ENCODE measurements around the gene ABO. TPM values are rescaled to one million over a fixed set of nuclear protein-coding genes. Genes with fewer than 3 reads are reported as not detected.
A peak's percentile ranks its signal among the peaks of the same experiment; 100 is the strongest.

ABO gene
- total and polyA plus RNA-seq, 4 donors, result 3.9 to 23.0 (median 9.3) TPM

GRCh38 chr9:133306242-133307204, 31.5 kb upstream of the ABO start:
- peaks cover 0 to 2% (median 0%) of the 10 kb centered on the region in 4 donors for H3K9me3 ChIP-seq (ENCODE audit: control insufficient read depth in 4 of 4, insufficient read depth in 3 of 4, low read length in 3 of 4)
- TF ChIP-seq CTCF (IDR thresholded peaks at IDR 0.05; ENCODE audit: control extremely low read depth, extremely low read depth), result no peak
- no peak overlapping the region for H3K9ac ChIP-seq (ENCODE audit: insufficient read depth in 1 of 2, low read length in 2 of 2)
- no peak overlapping the region for H3K27ac ChIP-seq (ENCODE audit: low read depth in 1 of 2, low read length in 1 of 2)
- DNase-seq (peak in 1 of 3 donors; percentile 11), ATAC-seq (ENCODE audit: insufficient read depth, low FRiP score) (no peak)
- H3K36me3 ChIP-seq (ENCODE audit: control insufficient read depth in 4 of 4, insufficient read depth in 4 of 4, low read length in 4 of 4), result no peaks in the 10 kb centered on the region
- H3K4me1 ChIP-seq (ENCODE audit: control insufficient read depth in 5 of 5, insufficient read depth in 5 of 5, low read length in 5 of 5), result no peaks in the 10 kb centered on the region
- WGBS, 2 donors, result 76 to 78% methylated on average over 30 to 31 of the region's 31 CpGs
- H3K27me3 ChIP-seq (ENCODE audit: control insufficient read depth in 3 of 3, insufficient read depth in 3 of 3, low read length in 2 of 3), result peaks cover 0 to 2% (median 0%) of the 10 kb centered on the region in 3 donors
- H3K4me3 ChIP-seq, result no peak overlapping the region

- ATAC-seq (ENCODE audit: insufficient read depth, low FRiP score), result no peak
- no peak overlapping the region for H3K4me3 ChIP-seq
- TF ChIP-seq CTCF (IDR thresholded peaks at IDR 0.05; ENCODE audit: control extremely low read depth, extremely low read depth), result no peak
- 77 to 88% methylated on average over 19 to 23 of the region's 23 CpGs for WGBS, 2 donors
- H3K27me3 ChIP-seq (ENCODE audit: control insufficient read depth in 3 of 3, insufficient read depth in 3 of 3, low read length in 2 of 3), result peaks cover 0 to 2% (median 0%) of the 10 kb centered on the region in 3 donors
- H3K9ac ChIP-seq (ENCODE audit: insufficient read depth in 1 of 2, low read length in 2 of 2), result no peak overlapping the region
- H3K27ac ChIP-seq (ENCODE audit: low read depth in 1 of 2, low read length in 1 of 2), result no peak overlapping the region
- no peak for DNase-seq
- peaks cover 0 to 2% (median 0%) of the 10 kb centered on the region in 4 donors for H3K9me3 ChIP-seq (ENCODE audit: control insufficient read depth in 4 of 4, insufficient read depth in 3 of 4, low read length in 3 of 4)
- H3K4me1 ChIP-seq (ENCODE audit: control insufficient read depth in 5 of 5, insufficient read depth in 5 of 5, low read length in 5 of 5), result no peaks in the 10 kb centered on the region
- no peaks in the 10 kb centered on the region for H3K36me3 ChIP-seq (ENCODE audit: control insufficient read depth in 4 of 4, insufficient read depth in 4 of 4, low read length in 4 of 4)
These were observed 30.7 kb upstream of the ABO start for GRCh38 chr9:133305731-133306130.

GRCh38 chr9:133304477-133305377, 29.7 kb upstream of the ABO start:
- no peak for TF ChIP-seq CTCF (IDR thresholded peaks at IDR 0.05; ENCODE audit: control extremely low read depth, extremely low read depth)
- Histone ChIP-seq H3K27me3 (ENCODE audit: control insufficient read depth in 3 of 3, insufficient read depth in 3 of 3, low read length in 2 of 3) (peaks cover 0 to 2% (median 0%) of the 10 kb centered on the region in 3 donors), H3K4me3 (no peak overlapping the region), H3K4me1 (ENCODE audit: control insufficient read depth in 5 of 5, insufficient read depth in 5 of 5, low read length in 5 of 5) (peaks cover 0 to 2% (median 0%) of the 10 kb centered on the region in 5 donors), H3K9ac (ENCODE audit: insufficient read depth in 1 of 2, low read length in 2 of 2) (no peak overlapping the region), H3K9me3 (ENCODE audit: control insufficient read depth in 4 of 4, insufficient read depth in 3 of 4, low read length in 3 of 4) (no peaks in the 10 kb centered on the region), H3K36me3 (ENCODE audit: control insufficient read depth in 4 of 4, insufficient read depth in 4 of 4, low read length in 4 of 4) (no peaks in the 10 kb centered on the region), H3K27ac (ENCODE audit: low read depth in 1 of 2, low read length in 1 of 2) (no peak overlapping the region)
- 85 to 92% methylated on average over 38 of the region's 38 CpGs for WGBS, 2 donors
- DNase-seq, result no peak
- no peak for ATAC-seq (ENCODE audit: insufficient read depth, low FRiP score)
